GM03348 (cell line): ENCODE measurements around the gene STK17B.
A peak's percentile ranks its signal among the peaks of the same experiment; 100 is the strongest.
"Not testable (repeated sequence)": the region's sequence is repeated elsewhere in the genome, so short reads cannot be mapped to it uniquely, and the experiment has no call there.

Experiments used
- DNase-seq: peaks from one replicate; pipeline ENCODE4 v3.0.0; 2012; ENCODE audit warnings: low spot score

The STK17B gene

DNA sequence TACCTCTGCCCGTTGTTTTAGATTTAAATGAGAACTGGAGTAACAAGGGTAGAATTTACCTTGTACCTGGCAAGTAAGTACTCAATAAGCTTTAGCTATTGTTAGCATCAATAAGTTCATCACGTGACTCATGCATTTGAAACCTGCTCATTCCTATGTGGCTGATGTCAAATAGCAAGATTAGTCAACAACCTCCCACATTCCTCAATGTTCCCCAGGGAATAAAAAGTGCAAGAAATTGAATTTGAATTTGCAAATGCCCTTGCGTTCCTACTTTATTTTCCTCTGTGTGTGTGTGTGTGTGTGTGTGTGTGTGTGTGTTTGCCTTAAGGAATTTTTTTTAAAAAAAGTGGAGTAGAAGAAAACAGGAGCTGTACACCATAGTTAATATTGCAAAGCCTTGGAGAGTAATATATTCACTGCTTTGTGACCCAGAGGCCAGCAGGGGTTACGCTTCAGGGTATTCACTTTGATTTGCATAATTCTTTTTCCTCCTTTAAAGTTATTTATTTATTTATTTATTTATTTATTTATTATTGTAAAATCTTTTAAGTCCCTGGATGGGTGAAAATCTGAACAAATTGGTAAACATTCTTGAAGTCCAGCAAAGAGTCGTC is 58.9 kb downstream of the STK17B start:
- DNase-seq = peak; percentile 70

DNA sequence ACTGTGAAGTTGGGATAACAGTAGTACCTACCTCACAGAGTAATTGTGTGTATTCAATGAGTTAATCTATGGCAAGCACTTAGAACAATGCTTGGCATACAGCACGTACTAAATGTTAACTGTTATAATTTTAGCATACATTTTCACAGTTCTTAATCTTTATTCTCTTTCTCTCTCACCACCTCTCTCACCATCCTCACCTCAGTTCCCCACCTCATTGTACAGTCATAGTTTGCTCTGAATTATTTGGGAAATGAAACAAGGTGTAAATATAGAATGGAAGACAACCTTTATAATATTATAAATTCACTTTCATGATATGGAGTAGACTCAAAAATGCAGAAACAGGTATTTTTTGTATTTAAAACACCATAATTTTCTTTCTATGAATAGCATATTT is 62.8 kb downstream of the STK17B start:
- DNase-seq = no peak

GRCh38 chr2:196105951-196106350 is 65.4 kb downstream of the STK17B start:
- no peak for DNase-seq

- DNase-seq = no peak
Measured at GRCh38 chr2:196104066-196104465, 67.3 kb downstream of the STK17B start.

GRCh38 chr2:196103626-196104025 is 67.8 kb downstream of the STK17B start:
- DNase-seq = no peak

DNA sequence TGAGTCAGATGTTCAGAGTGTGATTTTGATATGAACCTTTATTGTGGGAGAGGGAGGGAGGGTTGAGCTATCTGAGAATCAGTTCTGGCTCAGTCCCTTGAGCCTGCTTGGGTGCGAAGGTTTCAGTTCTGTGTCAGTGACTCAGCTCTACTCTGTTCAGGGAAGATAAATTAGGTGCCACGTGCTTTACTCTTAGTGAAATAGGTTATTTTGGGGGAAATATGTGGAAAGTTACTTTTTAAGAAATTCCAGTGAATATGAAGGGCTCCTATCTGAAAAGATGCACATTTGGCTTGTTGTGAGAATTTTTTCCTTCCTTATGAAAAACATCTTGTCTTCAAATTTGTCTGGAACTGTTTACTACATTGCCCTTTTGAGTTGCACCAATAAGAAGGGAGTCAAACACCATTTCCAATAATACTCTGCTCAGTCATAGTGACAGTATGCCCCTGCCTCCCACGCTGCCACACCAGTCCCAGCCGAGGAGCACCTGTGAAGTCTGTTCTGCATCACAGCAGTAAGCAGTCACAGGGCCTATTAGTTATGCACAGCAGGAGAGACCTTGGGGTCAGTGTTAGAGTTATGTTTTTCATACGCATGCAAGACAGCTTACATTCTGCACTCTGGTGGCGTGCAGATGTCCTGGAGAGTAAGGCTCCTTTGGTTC is 69.9 kb downstream of the STK17B start:
- DNase-seq = peak; percentile 54

- DNase-seq = no peak
Measured at GRCh38 chr2:196099916-196100315, 71.5 kb downstream of the STK17B start.

DNA sequence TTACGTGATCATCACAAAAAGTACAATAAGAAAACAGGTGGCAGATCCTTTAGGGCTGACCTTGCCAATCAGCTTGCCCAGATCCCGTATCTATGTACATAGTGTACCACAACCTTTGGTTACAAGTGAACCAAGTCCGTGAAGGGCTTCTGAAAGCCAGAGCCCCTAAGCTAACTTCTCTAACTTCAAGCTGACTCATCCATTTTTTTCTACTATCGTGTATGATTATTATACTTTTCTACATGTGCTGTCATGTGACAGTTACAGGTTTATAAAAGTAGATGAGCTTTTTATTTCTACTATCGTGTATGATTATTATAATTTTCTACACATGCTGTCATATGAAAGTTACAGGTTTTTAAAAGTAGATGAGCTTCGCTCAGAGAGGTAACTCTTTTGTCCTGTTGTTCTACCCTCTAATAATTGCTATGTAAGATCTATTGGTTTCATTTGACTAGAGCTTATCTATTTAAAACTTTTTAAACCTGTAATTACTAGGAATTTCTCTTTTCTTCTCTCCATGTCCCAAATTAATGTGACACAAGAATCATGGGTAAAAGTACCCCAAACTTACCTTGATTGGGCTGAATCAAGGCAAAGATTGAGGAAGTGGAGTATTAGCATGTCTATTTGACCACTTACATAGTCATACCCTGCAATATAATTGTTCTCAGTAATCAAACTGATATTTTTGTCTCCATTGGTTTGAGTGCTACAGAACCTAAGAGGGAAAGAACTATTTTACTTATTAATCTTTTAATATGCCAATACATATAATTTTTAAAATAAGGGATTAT is 73.3 kb downstream of the STK17B start:
- no peak for DNase-seq

DNA sequence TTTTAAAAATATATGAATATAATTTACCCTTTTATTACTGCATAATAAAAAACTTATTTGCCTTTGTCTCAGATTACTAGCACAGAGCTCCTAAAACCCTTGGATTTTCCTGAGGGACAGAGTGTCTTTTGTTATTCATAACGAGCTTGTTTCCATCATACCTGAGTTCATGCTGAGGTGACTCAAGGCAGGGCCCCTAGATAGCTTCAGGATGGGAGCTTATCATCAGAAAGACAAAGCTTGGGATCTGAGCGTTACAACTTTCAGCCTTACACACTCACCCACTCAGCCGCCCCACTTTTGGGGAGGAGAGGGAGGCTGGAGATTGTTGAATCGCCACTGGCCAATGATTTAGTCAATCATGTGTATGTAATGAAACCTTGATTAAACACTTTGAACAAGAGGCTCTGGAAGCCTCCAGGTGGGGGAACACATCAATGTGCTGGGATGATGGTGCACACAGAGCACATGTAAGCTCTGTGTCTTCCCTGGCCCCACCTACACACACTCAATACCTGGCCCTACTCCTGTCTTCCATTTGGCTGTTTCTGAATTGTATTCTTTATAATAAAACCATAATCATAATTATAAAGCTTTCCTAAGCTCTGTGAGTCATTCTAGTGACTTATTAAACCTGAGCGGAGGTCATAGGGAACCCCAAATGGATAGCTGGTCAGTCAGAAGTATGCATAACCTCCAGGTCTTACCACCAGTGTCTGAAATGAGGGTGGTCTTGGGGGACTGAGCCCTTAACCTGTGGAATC is 74.2 kb downstream of the STK17B start:
- no peak for DNase-seq

GRCh38 chr2:196096264-196096663 is 75.1 kb downstream of the STK17B start:
- DNase-seq = no peak

GRCh38 chr2:196089448-196089847 is 81.9 kb downstream of the STK17B start:
- not testable (repeated sequence) for DNase-seq

GRCh38 chr2:196088203-196088602 is 83.2 kb downstream of the STK17B start:
- DNase-seq = no peak

GRCh38 chr2:196086517-196087368 is 84.6 kb downstream of the STK17B start:
- no peak for DNase-seq

GRCh38 chr2:196083601-196084000 is 87.8 kb downstream of the STK17B start:
- no peak for DNase-seq
